Activated CD4-positive, alpha-beta memory T cell treated with anti-CD3 and anti-CD28 coated beads, Interleukin-2, amount 10 ng/mL, durations not matched to agents 7 days and 5 days (primary cell): ENCODE measurements around the gene RRM1. TPM values are rescaled to one million over a fixed set of nuclear protein-coding genes. Genes with fewer than 3 reads are reported as not detected.
"Not testable (repeated sequence)": the region's sequence is repeated elsewhere in the genome, so short reads cannot be mapped to it uniquely, and the experiment has no call there.

Experiments
- CTCF ChIA-PET: fragments of 350-600 bp; sonication (Branson Sonifier 250); formaldehyde crosslinking; loops from one replicate; lab custom pipeline; 2021; ENCODE audit warnings: antibody characterized with exemption, inconsistent platforms; lab: Charles Lee
- POLR2A ChIA-PET: fragments of 350-600 bp; sonication (Branson Sonifier 250); formaldehyde crosslinking; loops from one replicate; lab custom pipeline; 2021; ENCODE audit warnings: antibody characterized with exemption; lab: Charles Lee
- DNase-seq: peaks from one replicate; pipeline ENCODE4 v3.0.0-alpha.2; 2020
- H3K27ac Mint-ChIP-seq: one replicate; pipeline ENCODE4 v1.8.0; 2021; ENCODE audit warnings: mild to moderate bottlenecking, mixed read lengths
- H3K27me3 Mint-ChIP-seq: one replicate; pipeline ENCODE4 v1.8.0; 2021; ENCODE audit warnings: mixed read lengths
- H3K36me3 Mint-ChIP-seq: one replicate; pipeline ENCODE4 v1.8.0; 2021; ENCODE audit warnings: low read depth, mixed read lengths
- H3K4me1 Mint-ChIP-seq: one replicate; pipeline ENCODE4 v1.8.0; 2021; ENCODE audit warnings: mixed read lengths
- H3K4me3 Mint-ChIP-seq: one replicate; pipeline ENCODE4 v1.8.0; 2021; ENCODE audit warnings: mild to moderate bottlenecking, mixed read lengths
- H3K9me3 Mint-ChIP-seq: one replicate; pipeline ENCODE4 v1.8.0; 2021; ENCODE audit warnings: mixed read lengths
- total RNA-seq, 2 experiments: library from RNA; stranded (reverse); gene quantifications; one replicate each; pipeline ENCODE4 v1.2.3, GENCODE V29; 2021

RRM1 gene
- total RNA-seq, 2 experiments from 2014 or later, result 156 to 161 TPM

GRCh38 chr11:4103269-4103668 lies 8.7 kb downstream of the RRM1 start:
- no peaks in the 10 kb centered on the region for H3K27me3 Mint-ChIP-seq
- no peak overlapping the region for H3K4me3 Mint-ChIP-seq
- no peak overlapping the region for H3K27ac Mint-ChIP-seq
- peaks cover 52% of the 10 kb centered on the region for H3K4me1 Mint-ChIP-seq
- ChIA-PET CTCF (no interaction called here), POLR2A (interaction anchor here (0.6 to 1.4 kb wide), 3 partner anchors 11 to 408 kb away, joined by 3 to 4 read pairs (median 3); partner anchors contain the start of gene STIM1)
- no peak for DNase-seq
- no peaks in the 10 kb centered on the region for H3K9me3 Mint-ChIP-seq
- H3K36me3 Mint-ChIP-seq, result peaks cover 81% of the 10 kb centered on the region

GRCh38 chr11:4105916-4106315 lies 11.3 kb downstream of the RRM1 start:
- peaks cover 28% of the 10 kb centered on the region for H3K4me1 Mint-ChIP-seq
- DNase-seq, result no peak
- no peaks in the 10 kb centered on the region for H3K27me3 Mint-ChIP-seq
- CTCF ChIA-PET, result interaction anchor here (0.6 to 1.0 kb wide), 2 partner anchors 257 to 265 kb away, joined by 3 to 5 read pairs; no protein-coding TSS in a partner anchor
- POLR2A ChIA-PET, result interaction anchor here (2.0 kb wide), 1 partner anchor 10 kb away, joined by 13 read pairs; no protein-coding TSS in a partner anchor
- peaks cover 71% of the 10 kb centered on the region for H3K36me3 Mint-ChIP-seq
- H3K9me3 Mint-ChIP-seq, result no peaks in the 10 kb centered on the region
- no peak overlapping the region for H3K27ac Mint-ChIP-seq
- no peak overlapping the region for H3K4me3 Mint-ChIP-seq

GRCh38 chr11:4111834-4112233 lies 17.2 kb downstream of the RRM1 start:
- CTCF ChIA-PET, result interaction anchor here (2.0 kb wide), 1 partner anchor 39 kb away, joined by 5 read pairs; no protein-coding TSS in a partner anchor
- no peak for DNase-seq
- H3K27ac Mint-ChIP-seq, result no peak overlapping the region
- POLR2A ChIA-PET, result no interaction called here
- no peaks in the 10 kb centered on the region for H3K27me3 Mint-ChIP-seq
- no peak overlapping the region for H3K4me3 Mint-ChIP-seq
- no peaks in the 10 kb centered on the region for H3K9me3 Mint-ChIP-seq
- peaks cover 69% of the 10 kb centered on the region for H3K36me3 Mint-ChIP-seq
- peaks cover 7% of the 10 kb centered on the region for H3K4me1 Mint-ChIP-seq

GRCh38 chr11:4115128-4115527 lies 20.5 kb downstream of the RRM1 start:
- DNase-seq, result no peak
- Mint-ChIP-seq H3K4me3 (no peak overlapping the region), H3K9me3 (no peaks in the 10 kb centered on the region), H3K36me3 (peaks cover 67% of the 10 kb centered on the region), H3K27ac (no peak overlapping the region), H3K4me1 (peaks cover 16% of the 10 kb centered on the region), H3K27me3 (no peaks in the 10 kb centered on the region)
- POLR2A ChIA-PET, result interaction anchor here (1.3 kb wide), 1 partner anchor 12 kb away, joined by 3 read pairs; no protein-coding TSS in a partner anchor
- CTCF ChIA-PET, result no interaction called here

GRCh38 chr11:4118107-4118506 lies 23.5 kb downstream of the RRM1 start:
- no peak for DNase-seq
- H3K4me3 Mint-ChIP-seq, result no peak overlapping the region
- H3K36me3 Mint-ChIP-seq, result peaks cover 68% of the 10 kb centered on the region
- no peaks in the 10 kb centered on the region for H3K9me3 Mint-ChIP-seq
- H3K27ac Mint-ChIP-seq, result peak overlapping the region; percentile 59
- ChIA-PET CTCF (interaction anchor here (0.7 to 1.4 kb wide), 2 partner anchors 263 to 367 kb away, joined by 4 read pairs; no protein-coding TSS in a partner anchor), POLR2A (interaction anchor here (0.7 to 1.0 kb wide), 2 partner anchors 25 to 40 kb away, joined by 3 read pairs; no protein-coding TSS in a partner anchor)
- H3K27me3 Mint-ChIP-seq, result no peaks in the 10 kb centered on the region
- peaks cover 18% of the 10 kb centered on the region for H3K4me1 Mint-ChIP-seq

GRCh38 chr11:4123218-4123617 lies 28.6 kb downstream of the RRM1 start:
- Mint-ChIP-seq H3K36me3 (peaks cover 87% of the 10 kb centered on the region), H3K4me3 (no peak overlapping the region), H3K9me3 (no peaks in the 10 kb centered on the region), H3K27me3 (no peaks in the 10 kb centered on the region), H3K27ac (no peak overlapping the region), H3K4me1 (peaks cover 3% of the 10 kb centered on the region)
- ChIA-PET POLR2A (no interaction called here), CTCF (interaction anchor here (0.7 kb wide), 1 partner anchor 12 kb away, joined by 3 read pairs; no protein-coding TSS in a partner anchor)
- DNase-seq, result no peak

GRCh38 chr11:4125141-4125540 lies 30.5 kb downstream of the RRM1 start:
- H3K4me3 Mint-ChIP-seq, result no peak overlapping the region
- no peaks in the 10 kb centered on the region for H3K27me3 Mint-ChIP-seq
- peaks cover 81% of the 10 kb centered on the region for H3K36me3 Mint-ChIP-seq
- peaks cover 2% of the 10 kb centered on the region for H3K4me1 Mint-ChIP-seq
- POLR2A ChIA-PET, result no interaction called here
- H3K9me3 Mint-ChIP-seq, result no peaks in the 10 kb centered on the region
- CTCF ChIA-PET, result no interaction called here
- no peak for DNase-seq
- H3K27ac Mint-ChIP-seq, result no peak overlapping the region

- CTCF ChIA-PET, result no interaction called here
- POLR2A ChIA-PET, result no interaction called here
- Mint-ChIP-seq H3K4me1 (no peaks in the 10 kb centered on the region), H3K4me3 (no peak overlapping the region), H3K9me3 (no peaks in the 10 kb centered on the region), H3K27me3 (no peaks in the 10 kb centered on the region), H3K36me3 (peaks cover 77% of the 10 kb centered on the region), H3K27ac (no peak overlapping the region)
- no peak for DNase-seq
These were observed 32.8 kb downstream of the RRM1 start for GRCh38 chr11:4127357-4127756.

- H3K4me3 Mint-ChIP-seq, CTCF ChIA-PET, H3K27ac Mint-ChIP-seq, DNase-seq, H3K9me3 Mint-ChIP-seq, H3K27me3 Mint-ChIP-seq, H3K4me1 Mint-ChIP-seq, POLR2A ChIA-PET: not testable (repeated sequence)
- H3K36me3 Mint-ChIP-seq, result peaks cover 75% of the 10 kb centered on the region
These were observed 35.6 kb downstream of the RRM1 start for GRCh38 chr11:4130219-4130618.

- peaks cover 70% of the 10 kb centered on the region for H3K36me3 Mint-ChIP-seq
- ChIA-PET POLR2A (no interaction called here), CTCF (interaction anchor here (1.1 kb wide), 1 partner anchor 280 kb away, joined by 3 read pairs; no protein-coding TSS in a partner anchor)
- H3K27me3 Mint-ChIP-seq, result no peaks in the 10 kb centered on the region
- no peak overlapping the region for H3K4me3 Mint-ChIP-seq
- no peak for DNase-seq
- no peaks in the 10 kb centered on the region for H3K4me1 Mint-ChIP-seq
- H3K9me3 Mint-ChIP-seq, result no peaks in the 10 kb centered on the region
- H3K27ac Mint-ChIP-seq, result no peak overlapping the region
These were observed 40.2 kb downstream of the RRM1 start for GRCh38 chr11:4134806-4135205.

GRCh38 chr11:4138497-4138896 lies 43.9 kb downstream of the RRM1 start:
- Mint-ChIP-seq H3K36me3 (peaks cover 77% of the 10 kb centered on the region), H3K27ac (no peak overlapping the region), H3K27me3 (no peaks in the 10 kb centered on the region), H3K9me3 (peaks cover 2% of the 10 kb centered on the region), H3K4me3 (no peak overlapping the region), H3K4me1 (no peaks in the 10 kb centered on the region)
- CTCF ChIA-PET, result no interaction called here
- POLR2A ChIA-PET, result no interaction called here
- DNase-seq, result no peak

- POLR2A ChIA-PET, result no interaction called here
- Mint-ChIP-seq H3K9me3 (peaks cover 2% of the 10 kb centered on the region), H3K27ac (no peak overlapping the region), H3K36me3 (peaks cover 69% of the 10 kb centered on the region), H3K4me3 (no peak overlapping the region), H3K4me1 (no peaks in the 10 kb centered on the region), H3K27me3 (no peaks in the 10 kb centered on the region)
- CTCF ChIA-PET, result interaction anchor here (0.7 kb wide), 2 partner anchors 465 to 469 kb away, joined by 3 to 4 read pairs; no protein-coding TSS in a partner anchor
- no peak for DNase-seq
These were observed 45.6 kb downstream of the RRM1 start for GRCh38 chr11:4140067-4140636.

GRCh38 chr11:4146070-4146771 lies 51.6 kb downstream of the RRM1 start:
- Mint-ChIP-seq H3K27me3 (no peaks in the 10 kb centered on the region), H3K9me3 (no peaks in the 10 kb centered on the region), H3K27ac (no peak overlapping the region), H3K4me1 (peaks cover 10% of the 10 kb centered on the region), H3K36me3 (peaks cover 23% of the 10 kb centered on the region), H3K4me3 (no peak overlapping the region)
- no peak for DNase-seq
- POLR2A ChIA-PET, result interaction anchor here (0.5 kb wide), 1 partner anchor 1513 kb away, joined by 4 read pairs; no protein-coding TSS in a partner anchor
- CTCF ChIA-PET, result no interaction called here
